HG02759 (cell line): Measurements from ENCODE around the gene KIAA1549.

Source experiments
- ATAC-seq: cut with Tn5 transposase; IDR thresholded peaks from one replicate; pipeline ENCODE4 v1.9.1; 2021; ENCODE audit warnings: mild to moderate bottlenecking, moderate library complexity; ENCODE audit not compliant: unreplicated experiment

Gene KIAA1549

GRCh38 chr7:138911007-138911406, 70.2 kb downstream of the KIAA1549 start:
- no peak for ATAC-seq

GRCh38 chr7:138907850-138908249, 73.3 kb downstream of the KIAA1549 start:
- no peak for ATAC-seq

GRCh38 chr7:138907201-138907847, 73.9 kb downstream of the KIAA1549 start:
- ATAC-seq, result no peak

- no peak for ATAC-seq
Observed at GRCh38 chr7:138903859-138904435, 77.2 kb downstream of the KIAA1549 start.

- no peak for ATAC-seq
Observed at GRCh38 chr7:138903186-138903820, 77.9 kb downstream of the KIAA1549 start.

GRCh38 chr7:138902161-138902560, 79.0 kb downstream of the KIAA1549 start:
- no peak for ATAC-seq

- no peak for ATAC-seq
Observed at GRCh38 chr7:138900035-138900828, 81.0 kb downstream of the KIAA1549 start.

GRCh38 chr7:138898802-138899201, 82.4 kb downstream of the KIAA1549 start:
- ATAC-seq, result no peak

GRCh38 chr7:138898255-138898654, 82.9 kb downstream of the KIAA1549 start:
- ATAC-seq, result no peak

- ATAC-seq, result no peak
Observed at GRCh38 chr7:138895679-138896078, 85.5 kb downstream of the KIAA1549 start.

GRCh38 chr7:138893258-138893657, 87.9 kb downstream of the KIAA1549 start:
- no peak for ATAC-seq

GRCh38 chr7:138892812-138893211, 88.4 kb downstream of the KIAA1549 start:
- ATAC-seq, result no peak

- ATAC-seq, result no peak
Observed at GRCh38 chr7:138892006-138892630, 89.1 kb downstream of the KIAA1549 start.

GRCh38 chr7:138891446-138891810, 89.8 kb downstream of the KIAA1549 start:
- no peak for ATAC-seq

GRCh38 chr7:138890499-138891445, 90.4 kb downstream of the KIAA1549 start:
- ATAC-seq, result no peak

GRCh38 chr7:138889582-138890498, 91.3 kb downstream of the KIAA1549 start:
- no peak for ATAC-seq

GRCh38 chr7:138887872-138888656, 93.1 kb downstream of the KIAA1549 start:
- no peak for ATAC-seq

- ATAC-seq, result no peak
Observed at GRCh38 chr7:138887085-138887710, 94.0 kb downstream of the KIAA1549 start.
